ENCODE measurements around the gene AUNIP. TPM values are rescaled to one million over a fixed set of nuclear protein-coding genes. Genes with fewer than 3 reads are reported as not detected.

AUNIP gene
- total RNA-seq, 1 experiment from 2014 or later = 22.2 TPM

- Histone ChIP-seq H2BK20ac (ENCODE audit: low read depth, low read length, poor library complexity, severe bottlenecking) (no peak overlapping the region), H3K56ac (ENCODE audit: insufficient read length, low read depth, low read length) (no peak overlapping the region), H2BK12ac (ENCODE audit: insufficient read length, low read depth, low read length) (no peak overlapping the region), H3K4me2 (ENCODE audit: insufficient read depth, insufficient read length, low read length) (no peak overlapping the region), H3K27ac (ENCODE audit: insufficient read length, low read depth, low read length) (no peak overlapping the region), H2AFZ (ENCODE audit: low read length) (no peak overlapping the region), H3K4ac (ENCODE audit: low read depth, low read length) (no peak overlapping the region), H3K27me3 (ENCODE audit: insufficient read depth, low read length) (no peaks in the 10 kb centered on the region), H2BK5ac (ENCODE audit: insufficient read length, low read length) (no peak overlapping the region), H2AK5ac (ENCODE audit: insufficient read length, low read length) (no peak overlapping the region), H3K23ac (ENCODE audit: insufficient read length, low read depth, low read length) (no peak overlapping the region), H3K79me2 (ENCODE audit: insufficient read depth, low read length) (no peaks in the 10 kb centered on the region), H3K14ac (ENCODE audit: insufficient read depth, low read length) (no peak overlapping the region), H3K18ac (ENCODE audit: insufficient read length, low read depth, low read length) (no peak overlapping the region), H3K9ac (ENCODE audit: extremely low read depth, insufficient read length, low read length) (no peak overlapping the region), H3K23me2 (ENCODE audit: insufficient read length, low read depth, low read length, poor library complexity, severe bottlenecking) (no peaks in the 10 kb centered on the region), H2BK120ac (ENCODE audit: low read depth, low read length, poor library complexity, severe bottlenecking) (no peak overlapping the region), H4K91ac (ENCODE audit: insufficient read length, low read depth, low read length) (no peak overlapping the region), H3K9me3 (ENCODE audit: control insufficient read depth, low read depth, low read length) (no peaks in the 10 kb centered on the region), H3T11ph (ENCODE audit: low read length) (no peak overlapping the region), H2BK15ac (ENCODE audit: low read depth, low read length) (no peak overlapping the region), H4K8ac (replicated peaks; ENCODE audit: insufficient read length, low read depth, low read length) (no peak overlapping the region), H4K20me1 (ENCODE audit: control insufficient read depth, insufficient read depth, insufficient read length) (no peaks in the 10 kb centered on the region), H4K5ac (ENCODE audit: insufficient read length, low read depth, low read length) (no peak overlapping the region), H3K4me1 (ENCODE audit: insufficient read depth, low read length) (no peaks in the 10 kb centered on the region), H3K79me1 (ENCODE audit: insufficient read depth, low read depth, low read length, poor library complexity, severe bottlenecking) (peaks cover 3% of the 10 kb centered on the region)
- H3K9me3 Mint-ChIP-seq = no peaks in the 10 kb centered on the region
- WGBS (ENCODE audit: extremely low coverage, insufficient read length, low lambda C conversion rate) = no CpG with 5 or more reads among the region's 6 CpGs
- H3K4me1 Mint-ChIP-seq = 0 out of 4 replicates have a peak, but pooled peaks cover 3% of the 10 kb centered on the region in 2 experiments
- TF ChIP-seq CTCF (conservative IDR thresholded peaks at IDR 0.05) = no peak
- DNase-seq = no peak
- H3K4me3 Mint-ChIP-seq = no peak overlapping the region
- H3K36me3 Mint-ChIP-seq (ENCODE audit: insufficient read depth in 1 of 3, low read depth in 3 of 3) = peaks cover 29 to 87% (median 78%) of the 10 kb centered on the region in 3 experiments; a peak in 6 of 7 replicates
- H3K27me3 Mint-ChIP-seq (ENCODE audit: low read depth) = no peaks in the 10 kb centered on the region
- no peak overlapping the region for H3K27ac Mint-ChIP-seq
These were observed 26.8 kb downstream of the AUNIP start for GRCh38 chr1:25832336-25833037.

Data from H9 (cell line).